Measurements from ENCODE around the gene EYA4. TPM values are rescaled to one million over a fixed set of nuclear protein-coding genes. Genes with fewer than 3 reads are reported as not detected.

The EYA4 gene
- total RNA-seq, 1 experiment from 2014 or later = not detected

DNA sequence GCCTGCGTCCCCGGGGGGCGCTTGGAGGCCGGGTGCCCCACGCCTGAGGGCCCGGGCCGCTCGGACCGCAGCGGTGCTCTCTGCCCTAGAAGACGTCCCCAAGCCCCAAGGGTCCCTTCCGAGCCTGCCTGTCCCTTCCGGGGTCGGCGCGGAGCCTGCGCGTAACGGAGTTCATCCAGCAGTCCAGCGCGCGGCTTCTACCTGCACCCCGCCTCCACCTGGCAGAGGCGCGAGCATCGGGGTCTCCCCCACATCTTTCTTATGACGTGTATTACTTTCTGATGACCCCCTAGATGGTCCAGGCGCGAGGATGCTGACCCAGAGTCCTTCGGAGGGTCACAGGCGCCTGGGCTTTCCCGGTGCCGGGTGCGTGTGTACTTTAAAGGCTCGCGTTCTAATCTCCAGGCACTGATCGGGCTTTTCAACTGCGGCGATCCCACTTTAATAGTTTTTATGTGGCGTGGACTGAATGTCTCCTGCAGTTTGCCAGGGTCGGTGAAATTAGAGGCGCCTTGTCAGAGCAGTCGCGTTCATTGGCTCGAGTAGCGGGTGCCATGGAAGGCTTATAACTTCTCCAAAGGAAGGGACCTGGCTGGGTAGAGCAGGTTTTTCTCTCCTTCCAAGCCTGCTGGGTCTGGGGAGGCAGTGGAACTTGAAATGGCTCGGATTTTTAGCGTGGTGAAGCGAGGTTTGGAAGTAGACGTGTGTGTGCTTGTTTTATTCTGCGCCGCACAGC lies 912 bp downstream of the EYA4 start:
- Mint-ChIP-seq H3K27ac (ENCODE audit: low read depth, unreplicated experiment) (no peak overlapping the region), H3K36me3 (ENCODE audit: insufficient read depth, unreplicated experiment) (no peaks in the 10 kb centered on the region), H3K27me3 (ENCODE audit: insufficient read depth, unreplicated experiment) (peaks cover 88% of the 10 kb centered on the region), H3K9me3 (ENCODE audit: unreplicated experiment) (no peaks in the 10 kb centered on the region), H3K4me1 (ENCODE audit: insufficient read depth, unreplicated experiment) (no peaks in the 10 kb centered on the region), H3K4me3 (ENCODE audit: unreplicated experiment) (no peak overlapping the region)
- intact Hi-C loops (cut with micrococcal nuclease) = no loop called here
- POLR2A ChIA-PET = no interaction called here
- BruUV-seq (replicated peaks) = no TSS peak
- TF ChIP-seq, protein P1, sequence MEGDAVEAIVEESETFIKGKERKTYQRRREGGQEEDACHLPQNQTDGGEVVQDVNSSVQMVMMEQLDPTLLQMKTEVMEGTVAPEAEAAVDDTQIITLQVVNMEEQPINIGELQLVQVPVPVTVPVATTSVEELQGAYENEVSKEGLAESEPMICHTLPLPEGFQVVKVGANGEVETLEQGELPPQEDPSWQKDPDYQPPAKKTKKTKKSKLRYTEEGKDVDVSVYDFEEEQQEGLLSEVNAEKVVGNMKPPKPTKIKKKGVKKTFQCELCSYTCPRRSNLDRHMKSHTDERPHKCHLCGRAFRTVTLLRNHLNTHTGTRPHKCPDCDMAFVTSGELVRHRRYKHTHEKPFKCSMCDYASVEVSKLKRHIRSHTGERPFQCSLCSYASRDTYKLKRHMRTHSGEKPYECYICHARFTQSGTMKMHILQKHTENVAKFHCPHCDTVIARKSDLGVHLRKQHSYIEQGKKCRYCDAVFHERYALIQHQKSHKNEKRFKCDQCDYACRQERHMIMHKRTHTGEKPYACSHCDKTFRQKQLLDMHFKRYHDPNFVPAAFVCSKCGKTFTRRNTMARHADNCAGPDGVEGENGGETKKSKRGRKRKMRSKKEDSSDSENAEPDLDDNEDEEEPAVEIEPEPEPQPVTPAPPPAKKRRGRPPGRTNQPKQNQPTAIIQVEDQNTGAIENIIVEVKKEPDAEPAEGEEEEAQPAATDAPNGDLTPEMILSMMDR (IDR thresholded peaks at IDR 0.05; ENCODE audit: unreplicated experiment) = no peak
- no peak for DNase-seq (ENCODE audit: unreplicated experiment)
- CTCF ChIA-PET = no interaction called here

DNA sequence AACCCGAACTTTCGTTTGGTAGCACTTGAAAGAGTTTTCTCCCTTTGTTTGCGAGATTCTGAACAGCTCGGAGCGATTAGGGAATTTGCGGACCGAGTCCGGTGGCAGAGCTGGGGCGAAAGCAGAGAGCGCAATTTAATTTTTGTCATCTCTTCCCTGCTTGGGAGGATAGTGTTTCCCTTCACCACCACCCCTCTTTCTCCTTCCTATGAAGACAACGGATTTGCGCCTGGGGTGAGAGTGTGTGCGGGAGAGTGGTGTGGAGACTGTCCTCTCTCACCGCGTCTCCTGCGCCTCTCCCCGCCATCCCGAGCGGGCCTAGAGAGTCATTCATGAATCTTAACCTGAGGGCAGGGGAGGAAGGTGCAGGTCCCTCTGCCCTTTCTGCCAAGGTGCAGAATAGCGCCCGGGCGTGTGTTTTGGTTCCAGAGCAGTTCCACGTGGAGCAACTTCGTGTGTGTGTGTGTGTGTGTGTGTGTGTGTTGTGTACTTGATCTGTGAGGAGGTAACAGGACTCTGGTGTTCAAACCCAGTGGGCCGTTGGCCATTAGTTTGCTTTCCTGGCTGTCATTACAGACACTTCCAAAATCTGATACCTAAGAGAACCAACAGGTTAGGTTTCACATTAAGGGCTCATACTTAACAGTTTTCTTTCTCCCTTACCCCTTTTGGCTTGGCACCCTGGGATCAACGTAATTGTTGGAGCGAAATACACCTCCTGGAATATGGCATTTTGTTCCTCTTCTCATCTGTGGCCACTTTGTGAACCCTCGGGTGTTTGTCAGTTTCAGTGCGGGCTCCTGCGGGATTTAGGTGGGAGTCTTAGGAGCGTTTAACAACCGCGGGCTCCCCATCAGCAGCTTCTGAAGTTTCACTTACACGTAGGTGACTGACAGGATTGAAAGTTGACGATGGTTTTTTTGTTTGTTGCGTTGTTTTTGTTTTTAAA lies 1.8 kb downstream of the EYA4 start:
- Mint-ChIP-seq H3K27me3 (ENCODE audit: insufficient read depth, unreplicated experiment) (peaks cover 88% of the 10 kb centered on the region), H3K4me1 (ENCODE audit: insufficient read depth, unreplicated experiment) (no peaks in the 10 kb centered on the region), H3K9me3 (ENCODE audit: unreplicated experiment) (no peaks in the 10 kb centered on the region), H3K36me3 (ENCODE audit: insufficient read depth, unreplicated experiment) (no peaks in the 10 kb centered on the region), H3K27ac (ENCODE audit: low read depth, unreplicated experiment) (no peak overlapping the region), H3K4me3 (ENCODE audit: unreplicated experiment) (no peak overlapping the region)
- no TSS peak for BruUV-seq (replicated peaks)
- DNase-seq (ENCODE audit: unreplicated experiment) = no peak
- TF ChIP-seq, protein P1 (IDR thresholded peaks at IDR 0.05; ENCODE audit: unreplicated experiment) = no peak
- ChIA-PET POLR2A (no interaction called here), CTCF (no interaction called here)
- intact Hi-C loops (cut with micrococcal nuclease) = no loop called here

DNA sequence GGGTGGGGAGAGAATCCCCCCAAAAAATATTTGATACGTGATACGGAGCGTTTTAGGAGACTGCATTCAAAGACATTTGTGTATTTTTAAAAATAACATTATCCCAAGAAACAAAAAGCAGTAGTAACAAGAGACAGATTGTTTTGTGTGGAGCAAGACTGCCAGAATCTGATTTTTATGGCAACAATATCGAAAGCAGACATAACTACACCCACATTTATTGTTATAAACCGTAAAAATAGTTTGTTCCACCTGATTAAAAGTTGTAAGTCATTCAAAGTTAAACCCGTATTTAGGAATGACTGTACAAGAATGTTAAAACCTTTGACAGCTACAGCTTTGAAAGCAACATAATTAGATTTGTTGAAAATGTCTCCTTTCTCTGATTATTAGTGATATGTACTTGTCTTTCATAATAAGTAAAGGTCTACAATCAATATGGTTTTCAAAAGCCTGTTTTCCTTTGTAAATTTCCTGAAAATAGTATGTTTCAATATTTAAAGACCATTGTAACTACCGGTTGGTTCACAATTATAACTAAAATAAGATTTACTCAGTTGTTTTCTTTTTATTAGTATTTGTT lies 2.7 kb downstream of the EYA4 start:
- no peak overlapping the region for H3K4me3 Mint-ChIP-seq (ENCODE audit: unreplicated experiment)
- no peaks in the 10 kb centered on the region for H3K36me3 Mint-ChIP-seq (ENCODE audit: insufficient read depth, unreplicated experiment)
- CTCF ChIA-PET = no interaction called here
- DNase-seq (ENCODE audit: unreplicated experiment) = no peak
- no peak overlapping the region for H3K27ac Mint-ChIP-seq (ENCODE audit: low read depth, unreplicated experiment)
- TF ChIP-seq, protein P1 (IDR thresholded peaks at IDR 0.05; ENCODE audit: unreplicated experiment) = no peak
- POLR2A ChIA-PET = interaction anchor here (0.6 kb wide), 1 partner anchor 262 kb away, joined by 3 read pairs; no protein-coding TSS in a partner anchor
- no peaks in the 10 kb centered on the region for H3K4me1 Mint-ChIP-seq (ENCODE audit: insufficient read depth, unreplicated experiment)
- peaks cover 90% of the 10 kb centered on the region for H3K27me3 Mint-ChIP-seq (ENCODE audit: insufficient read depth, unreplicated experiment)
- intact Hi-C loops (cut with micrococcal nuclease) = no loop called here
- no TSS peak for BruUV-seq (replicated peaks)
- no peaks in the 10 kb centered on the region for H3K9me3 Mint-ChIP-seq (ENCODE audit: unreplicated experiment)

DNA sequence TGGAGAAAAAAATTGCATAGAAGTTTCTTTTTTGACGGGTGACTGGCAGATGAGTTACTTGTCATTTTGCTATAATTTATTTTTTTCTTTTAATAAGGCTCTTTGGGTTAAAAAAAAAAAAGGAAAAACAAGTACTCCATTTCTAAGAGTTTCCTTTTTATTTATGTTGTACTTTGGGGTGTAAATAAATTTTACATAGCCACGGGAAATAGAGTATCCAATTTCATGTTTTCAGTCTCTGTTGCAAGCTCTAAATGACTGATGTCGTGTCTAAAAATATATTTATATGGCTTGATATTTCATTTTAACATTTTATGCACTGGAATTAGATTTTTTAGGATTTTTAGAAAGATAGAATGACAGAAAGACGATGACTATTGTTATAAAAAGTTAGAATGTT lies 3.4 kb downstream of the EYA4 start:
- ChIA-PET POLR2A (interaction anchor here (0.6 kb wide), 1 partner anchor 262 kb away, joined by 3 read pairs; no protein-coding TSS in a partner anchor), CTCF (no interaction called here)
- no peaks in the 10 kb centered on the region for H3K9me3 Mint-ChIP-seq (ENCODE audit: unreplicated experiment)
- H3K4me3 Mint-ChIP-seq (ENCODE audit: unreplicated experiment) = no peak overlapping the region
- H3K4me1 Mint-ChIP-seq (ENCODE audit: insufficient read depth, unreplicated experiment) = no peaks in the 10 kb centered on the region
- no peak for DNase-seq (ENCODE audit: unreplicated experiment)
- H3K27me3 Mint-ChIP-seq (ENCODE audit: insufficient read depth, unreplicated experiment) = peaks cover 92% of the 10 kb centered on the region
- BruUV-seq (replicated peaks) = no TSS peak
- TF ChIP-seq, protein P1 (IDR thresholded peaks at IDR 0.05; ENCODE audit: unreplicated experiment) = no peak
- no peaks in the 10 kb centered on the region for H3K36me3 Mint-ChIP-seq (ENCODE audit: insufficient read depth, unreplicated experiment)
- intact Hi-C loops (cut with micrococcal nuclease) = no loop called here
- no peak overlapping the region for H3K27ac Mint-ChIP-seq (ENCODE audit: low read depth, unreplicated experiment)
